ENCODE data around the gene ALK. TPM values are rescaled to one million over a fixed set of nuclear protein-coding genes. Genes with fewer than 3 reads are reported as not detected.

The ALK gene
- polyA plus RNA-seq, 1 of the 3 experiments (the other 2 are of a cell fraction), result 0.30 TPM

GRCh38 chr2:29532436-29532835 lies 388.9 kb downstream of the ALK start:
- Histone ChIP-seq H3K79me2 (ENCODE audit: insufficient read depth) (no peaks in the 10 kb centered on the region), H3F3A (replicated peaks; ENCODE audit: insufficient read depth) (no peaks in the 10 kb centered on the region), H3K4me1 (ENCODE audit: control insufficient read depth in 1 of 2, insufficient read depth in 2 of 2, low read depth in 1 of 2, low read length in 1 of 2) (peaks cover 0 to 54% of the 10 kb centered on the region in 2 experiments; a peak in 1 of 4 replicates), H2AFZ (ENCODE audit: low read depth) (no peak overlapping the region), H3K9me3 (no peaks in the 10 kb centered on the region), H3K9me2 (no peaks in the 10 kb centered on the region), H3K27ac (ENCODE audit: low read depth in 2 of 2, low read length in 1 of 2) (peak overlapping the region in 1 of 2 experiments; percentile 53; a peak in 1 of 4 replicates), H3K9ac (no peak overlapping the region), H3K4me2 (no peak overlapping the region), H3K27me3 (ENCODE audit: insufficient read depth) (0 out of 2 replicates have a peak, but pooled peaks cover 7% of the 10 kb centered on the region), H3K36me3 (replicated peaks in 1 of 2; ENCODE audit: control insufficient read depth in 1 of 2, insufficient read depth in 2 of 2, low read length in 1 of 2) (peaks cover 0 to 3% of the 10 kb centered on the region in 2 experiments), H4K20me1 (ENCODE audit: insufficient read depth) (no peaks in the 10 kb centered on the region), H3K4me3 (ENCODE audit: low read depth in 2 of 2, low read length in 1 of 2) (no peak overlapping the region)
- ChIA-PET CTCF (interaction anchor here (1.1 kb wide), 1 partner anchor 11 kb away, joined by 3 read pairs; no protein-coding TSS in a partner anchor), POLR2A (interaction anchor here (1.5 kb wide), 1 partner anchor 385 kb away, joined by 3 read pairs; no protein-coding TSS in a partner anchor)
- WGBS (ENCODE audit: low lambda C conversion rate), result 38% methylated on average over 1 of the region's 1 CpG
- DNase-seq, result no peak
- TF ChIP-seq SIN3A (IDR thresholded peaks at IDR 0.05; ENCODE audit: borderline replicate concordance, low read depth, low read length) (no peak), GABPA (IDR thresholded peaks at IDR 0.05; ENCODE audit: low read depth) (no peak), FOXM1 (IDR thresholded peaks at IDR 0.05; ENCODE audit: low read depth) (no peak), ZBTB33 (IDR thresholded peaks at IDR 0.05; ENCODE audit: borderline replicate concordance, low read depth) (no peak), POLR2AphosphoS5 (IDR thresholded peaks at IDR 0.05; ENCODE audit: low read depth, low read length) (no peak), MEF2A (IDR thresholded peaks at IDR 0.05; ENCODE audit: borderline replicate concordance, low read depth) (no peak), EP300 (IDR thresholded peaks at IDR 0.05; ENCODE audit: borderline replicate concordance in 1 of 2, low read depth in 1 of 2, low read length in 1 of 2) (no peak)

GRCh38 chr2:29531626-29532025 lies 389.8 kb downstream of the ALK start:
- Histone ChIP-seq H3F3A (replicated peaks; ENCODE audit: insufficient read depth) (no peaks in the 10 kb centered on the region), H3K27me3 (ENCODE audit: insufficient read depth) (0 out of 2 replicates have a peak, but pooled peaks cover 7% of the 10 kb centered on the region), H3K9me2 (no peaks in the 10 kb centered on the region), H3K36me3 (replicated peaks in 1 of 2; ENCODE audit: control insufficient read depth in 1 of 2, insufficient read depth in 2 of 2, low read length in 1 of 2) (peaks cover 0 to 3% of the 10 kb centered on the region in 2 experiments), H3K79me2 (ENCODE audit: insufficient read depth) (no peaks in the 10 kb centered on the region), H3K4me2 (no peak overlapping the region), H3K4me3 (ENCODE audit: low read depth in 2 of 2, low read length in 1 of 2) (no peak overlapping the region), H4K20me1 (ENCODE audit: insufficient read depth) (no peaks in the 10 kb centered on the region), H3K4me1 (ENCODE audit: control insufficient read depth in 1 of 2, insufficient read depth in 2 of 2, low read depth in 1 of 2, low read length in 1 of 2) (peaks cover 0 to 62% of the 10 kb centered on the region in 2 experiments; a peak in 1 of 4 replicates), H3K27ac (ENCODE audit: low read depth in 2 of 2, low read length in 1 of 2) (no peak overlapping the region; a peak in 1 of 4 replicates), H3K9me3 (no peaks in the 10 kb centered on the region), H2AFZ (ENCODE audit: low read depth) (no peak overlapping the region), H3K9ac (no peak overlapping the region)
- TF ChIP-seq JUND (IDR thresholded peaks at IDR 0.05) (no peak), MEF2A (IDR thresholded peaks at IDR 0.05; ENCODE audit: borderline replicate concordance, low read depth) (no peak), USF2 (IDR thresholded peaks at IDR 0.05; ENCODE audit: borderline replicate concordance, low read depth, low read length) (no peak), FOXJ3 (CRISPR knock-in tag; IDR thresholded peaks at IDR 0.05) (no peak), ELF1 (IDR thresholded peaks at IDR 0.05) (no peak), ZBTB33 (IDR thresholded peaks at IDR 0.05; ENCODE audit: borderline replicate concordance, low read depth) (no peak), MXI1 (IDR thresholded peaks at IDR 0.05; ENCODE audit: low read depth, low read length) (no peak), SMC3 (IDR thresholded peaks at IDR 0.05; ENCODE audit: low read depth, low read length) (no peak), RFX5 (IDR thresholded peaks at IDR 0.05; ENCODE audit: low read length) (no peak)
- whole genome bisulfite sequencing (ENCODE audit: low lambda C conversion rate), result 36% methylated on average over 4 of the region's 4 CpGs
- ChIA-PET CTCF (interaction anchor here (1.1 to 1.5 kb wide), 3 partner anchors 10 to 392 kb away, joined by 3 to 7 read pairs (median 4); no protein-coding TSS in a partner anchor), POLR2A (interaction anchor here (1.5 kb wide), 1 partner anchor 386 kb away, joined by 3 read pairs; no protein-coding TSS in a partner anchor)
- no peak for DNase-seq
